Measurements from ENCODE around the gene NSF.

GRCh38 chr17:46765453-46765852, 175.0 kb downstream of the NSF start:
- TF ChIP-seq POLR2A (IDR thresholded peaks at IDR 0.05) (no peak), CTCF (IDR thresholded peaks at IDR 0.05) (no peak)
